H1 (cell line): ENCODE data around the gene WDR7. TPM values are rescaled to one million over a fixed set of nuclear protein-coding genes. Genes with fewer than 3 reads are reported as not detected.

Experiments used
- CTCF ChIA-PET: fragments of 300-600 bp; sonication (Branson Sonifier 250); formaldehyde crosslinking; loops from one replicate; lab custom pipeline; 2021; ENCODE audit not compliant: partially characterized antibody; lab: Charles Lee
- POLR2A ChIA-PET: fragments of 300-600 bp; sonication (Branson Sonifier 250); formaldehyde crosslinking; loops from one replicate; lab custom pipeline; 2021; ENCODE audit warnings: inconsistent platforms; ENCODE audit not compliant: partially characterized antibody; lab: Charles Lee
- DNase-seq, 2 experiments: peaks; one replicate each; pipeline versions ENCODE4 v3.0.0 to v3.0.0-alpha.2; 2010 to 2022; ENCODE audit warnings: low spot score in 2 of 2, low read depth in 1 of 2, mixed read lengths in 1 of 2
- FAIRE-seq: peaks from 2 replicates; lab custom pipeline; 2011; peaks lifted over from hg19 to GRCh38; lab: Jason Lieb, UNC
- H2AFZ ChIP-seq: 2 replicates; pipeline ENCODE4 v1.8.1; 2012; ENCODE audit warnings: low read length, inconsistent platforms
- H2AK5ac ChIP-seq: 2 replicates; pipeline ENCODE4 v1.6.1; 2013; ENCODE audit warnings: low read depth, low read length
- H2BK120ac ChIP-seq: replicated peaks from 2 replicates; pipeline ENCODE3; 2013; ENCODE audit warnings: low read depth, low read length, inconsistent platforms
- H2BK12ac ChIP-seq: 2 replicates; pipeline ENCODE4 v1.6.1; 2013; ENCODE audit warnings: low read depth, low read length
- H2BK15ac ChIP-seq: 2 replicates; pipeline ENCODE4 v1.6.1; 2013; ENCODE audit warnings: low read length
- H2BK20ac ChIP-seq: 2 replicates; pipeline ENCODE4 v1.6.1; 2013; ENCODE audit warnings: low read length
- H2BK5ac ChIP-seq: 2 replicates; pipeline ENCODE4 v1.6.1; 2013; ENCODE audit warnings: low read depth, low read length
- H3K14ac ChIP-seq: 2 replicates; pipeline ENCODE4 v1.6.1; 2013; ENCODE audit warnings: inconsistent platforms; ENCODE audit not compliant: insufficient read length
- H3K18ac ChIP-seq: 2 replicates; pipeline ENCODE4 v1.6.1; 2013; ENCODE audit warnings: low read length; ENCODE audit errors: extremely low read depth
- H3K23ac ChIP-seq: 2 replicates; pipeline ENCODE4 v1.6.1; 2013; ENCODE audit warnings: inconsistent platforms; ENCODE audit not compliant: insufficient read length
- H3K23me2 ChIP-seq: 2 replicates; pipeline ENCODE4 v1.6.1; 2013; ENCODE audit warnings: low read depth, low read length
- H3K27ac ChIP-seq: 2 replicates; pipeline ENCODE4 v1.6.1; 2011; ENCODE audit warnings: low read depth, low read length, inconsistent platforms
- H3K27me3 ChIP-seq, 4 experiments: replicated peaks in 1 of 4; 1 replicate in 1 of 4; 2 replicates in 3 of 4; pipeline versions ENCODE4 v1.6.1 to v1.8.1; 2011 to 2013; ENCODE audit warnings: low read length in 3 of 4, mild to moderate bottlenecking in 3 of 4, inconsistent platforms in 2 of 4, mixed read lengths in 2 of 4, moderate library complexity in 1 of 4; ENCODE audit not compliant: control insufficient read depth in 3 of 4, insufficient read depth in 3 of 4; ENCODE audit errors: extremely low read depth in 1 of 4
- H3K36me3 ChIP-seq, 4 experiments: 2 replicates each; pipeline versions ENCODE4 v1.6.1 to v1.8.1; 2011 to 2013; ENCODE audit warnings: mild to moderate bottlenecking in 4 of 4, low read length in 3 of 4, moderate library complexity in 2 of 4, control low read depth in 1 of 4, inconsistent platforms in 1 of 4; ENCODE audit not compliant: insufficient read depth in 4 of 4, control insufficient read depth in 2 of 4
- H3K4ac ChIP-seq: replicated peaks from 2 replicates; pipeline ENCODE3; 2013; ENCODE audit warnings: low read length, low read depth, mixed read lengths, inconsistent platforms; ENCODE audit not compliant: insufficient read length
- H3K4me1 ChIP-seq, 4 experiments: replicated peaks in 1 of 4; 1 replicate in 1 of 4; 2 replicates in 3 of 4; pipeline versions ENCODE4 v1.6.1 to v1.8.1; 2011 to 2013; ENCODE audit warnings: low read length in 3 of 4, inconsistent platforms in 2 of 4, mixed read lengths in 1 of 4; ENCODE audit not compliant: insufficient read depth in 4 of 4, control insufficient read depth in 3 of 4
- H3K4me2 ChIP-seq, 2 experiments: 2 replicates each; pipeline versions ENCODE4 v1.6.1 to v1.8.1; 2011 to 2013; ENCODE audit warnings: low read depth in 2 of 2, low read length in 2 of 2, control low read depth in 1 of 2, inconsistent platforms in 1 of 2, mild to moderate bottlenecking in 1 of 2; ENCODE audit not compliant: insufficient read depth in 1 of 2
- H3K4me3 ChIP-seq, 4 experiments: fragments of 200-600, 300-600 bp in 1 of 4; sonication (generic), shearing (Covaris generic), sonication (Bioruptor Twin) in 1 of 4; 2 replicates each; pipeline versions ENCODE4 v1.5.1 to v1.8.1; 2011 to 2016; ENCODE audit warnings: low read length in 4 of 4, low read depth in 3 of 4, control low read depth in 2 of 4, inconsistent platforms in 2 of 4, mild to moderate bottlenecking in 2 of 4, mixed read lengths in 1 of 4, moderate library complexity in 1 of 4; ENCODE audit not compliant: insufficient read depth in 2 of 4; ENCODE audit errors: extremely low read depth in 1 of 4
- H3K56ac ChIP-seq: replicated peaks from 2 replicates; pipeline ENCODE3; 2013; ENCODE audit warnings: low read depth, mild to moderate bottlenecking, mixed read lengths, low read length, inconsistent platforms; ENCODE audit not compliant: insufficient read length
- H3K79me1 ChIP-seq: 2 replicates; pipeline ENCODE4 v1.6.1; 2013; ENCODE audit warnings: low read depth, low read length, control low read depth
- H3K79me2 ChIP-seq, 2 experiments: 2 replicates each; pipeline versions ENCODE4 v1.6.1 to v1.8.1; 2012 to 2013; ENCODE audit warnings: low read length in 2 of 2, mild to moderate bottlenecking in 2 of 2, inconsistent platforms in 1 of 2; ENCODE audit not compliant: insufficient read depth in 2 of 2, control insufficient read depth in 1 of 2
- H3K9ac ChIP-seq, 4 experiments: replicated peaks in 1 of 4; 1 replicate in 1 of 4; 2 replicates in 3 of 4; pipeline versions ENCODE4 v1.6.1 to v1.8.1; 2011 to 2013; ENCODE audit warnings: low read depth in 3 of 4, low read length in 3 of 4, control low read depth in 2 of 4, mild to moderate bottlenecking in 2 of 4, moderate library complexity in 2 of 4, inconsistent platforms in 1 of 4; ENCODE audit errors: extremely low read depth in 1 of 4
- H3K9me3 ChIP-seq, 2 experiments: 2 replicates each; pipeline versions ENCODE4 v1.6.1 to v1.8.1; 2012 to 2013; ENCODE audit warnings: mild to moderate bottlenecking in 2 of 2, moderate library complexity in 2 of 2, control low read depth in 1 of 2, inconsistent platforms in 1 of 2, low read depth in 1 of 2, low read length in 1 of 2, mixed read lengths in 1 of 2; ENCODE audit not compliant: insufficient read depth in 2 of 2
- H4K20me1 ChIP-seq, 2 experiments: replicated peaks in 1 of 2; 2 replicates each; pipeline versions ENCODE3 to v1.8.1; 2011 to 2013; ENCODE audit warnings: inconsistent platforms in 2 of 2, low read length in 2 of 2, mild to moderate bottlenecking in 1 of 2; ENCODE audit not compliant: insufficient read depth in 2 of 2, control insufficient read depth in 1 of 2
- H4K5ac ChIP-seq: 2 replicates; pipeline ENCODE4 v1.6.1; 2013; ENCODE audit warnings: low read length, low read depth, mixed read lengths, inconsistent platforms; ENCODE audit not compliant: insufficient read length
- H4K8ac ChIP-seq: 2 replicates; pipeline ENCODE4 v1.8.0; 2013; ENCODE audit warnings: mild to moderate bottlenecking, moderate library complexity, low read length, inconsistent platforms; ENCODE audit not compliant: insufficient read depth; ENCODE audit errors: extremely low read depth
- H4K91ac ChIP-seq: replicated peaks from 2 replicates; pipeline ENCODE3; 2013; ENCODE audit warnings: low read length, mixed read lengths, inconsistent platforms; ENCODE audit not compliant: insufficient read length
- ASH2L ChIP-seq: fragments of 200-600, 300-600 bp; sonication (generic); IDR thresholded peaks from one replicate; pipeline ENCODE4 v1.7.1; 2017; ENCODE audit warnings: low read length
- CHD1 ChIP-seq: IDR thresholded peaks from 2 replicates; pipeline ENCODE4 v1.6.1; 2012; ENCODE audit warnings: low read depth, low read length, improper control_type of control experiment
- CREB1 ChIP-seq: IDR thresholded peaks from 2 replicates; pipeline ENCODE4 v1.6.1; 2012; ENCODE audit warnings: inconsistent platforms
- EZH2 ChIP-seq: fragments of 200-600 bp; sonication (generic); IDR thresholded peaks from 2 replicates; pipeline ENCODE4 v1.7.1; 2012; ENCODE audit warnings: low read depth, mild to moderate bottlenecking, moderate library complexity, low read length, inconsistent platforms; ENCODE audit not compliant: severe bottlenecking
- MAFK ChIP-seq: IDR thresholded peaks from 2 replicates; pipeline ENCODE4 v1.6.1; 2012; ENCODE audit warnings: low read depth, mild to moderate bottlenecking, improper control_type of control experiment, low read length
- NRF1 ChIP-seq: IDR thresholded peaks from 2 replicates; pipeline ENCODE4 v1.6.1; 2011; ENCODE audit warnings: mild to moderate bottlenecking, low read depth, low read length, improper control_type of control experiment
- SP1 ChIP-seq: IDR thresholded peaks from 2 replicates; pipeline ENCODE4 v1.6.1; 2011; ENCODE audit warnings: low read depth, low read length
- WGBS, 2 experiments: shearing (Covaris generic) in 1 of 2; methylation state at CpG; one replicate each; pipeline versions ENCODE4 v1.1.6 to v1.1.7; 2013 to 2015; ENCODE audit warnings: low lambda C conversion rate in 2 of 2, mixed read lengths in 2 of 2, inconsistent platforms in 1 of 2, low coverage in 1 of 2, missing lambda C conversion rate in 1 of 2; ENCODE audit not compliant: insufficient replicate concordance in 2 of 2, insufficient coverage in 1 of 2, insufficient read length in 1 of 2; ENCODE audit errors: extremely low coverage in 1 of 2, missing lambda C conversion rate in 1 of 2; 5-methylcytosine and 5-hydroxymethylcytosine counted together
- polyA plus RNA-seq, 7 experiments: library from polyadenylated mRNA; depleted of rRNA in 3 of 7; stranded (reverse) in 5 of 7; unstranded in 2 of 7; fragments of >200 nt in 5 of 7; fragments of 200-250 nt in 2 of 7; gene quantifications; 1 replicate in 5 of 7; 2 replicates in 1 of 7; 4 replicates in 1 of 7; pipeline versions ENCODE4 v1.2.1 to v1.2.3, GENCODE V29; 2011 to 2013; ENCODE audit warnings: missing spikeins in 2 of 7, mixed read lengths in 2 of 7
- total RNA-seq: library from RNA; stranded (reverse); fragmentation: NEBNext Ultra II Directional; extraction: Animal tissue kit (Norgen Biotek cat#: 25700); gene quantifications from 2 replicates; pipeline ENCODE4 v1.2.1, GENCODE V29; 2021

Gene WDR7
- total and polyA plus RNA-seq, 2 of the 8 experiments (the other 6 are each of a cell fraction or from before 2014, with no cell fraction given), result 5.5 to 15.2 TPM

DNA sequence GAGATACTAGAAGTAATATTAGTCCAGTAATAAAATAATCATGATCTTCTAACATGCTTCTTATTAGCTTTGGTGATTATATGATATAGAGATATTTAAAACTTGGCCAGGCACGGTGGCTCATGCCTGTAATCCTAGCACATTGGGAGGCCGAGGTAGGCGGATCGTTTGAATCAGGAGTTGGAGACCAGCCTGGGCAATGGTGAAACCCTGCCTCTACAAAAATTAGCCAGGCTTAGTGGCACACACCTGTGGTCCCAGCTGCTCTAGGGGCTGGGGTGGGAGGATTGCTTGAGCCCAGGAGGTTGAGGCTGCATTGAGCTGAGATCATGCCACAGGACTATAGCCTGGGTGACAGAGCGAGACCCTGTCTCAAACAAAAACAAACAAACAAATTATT is 87.0 kb downstream of the WDR7 start:
- POLR2A ChIA-PET, result no interaction called here
- Histone ChIP-seq H3K9ac (no peak overlapping the region), H2AFZ (no peak overlapping the region), H3K4me1 (no peaks in the 10 kb centered on the region), H3K27me3 (no peaks in the 10 kb centered on the region), H2BK20ac (no peak overlapping the region), H4K8ac (no peak overlapping the region), H4K20me1 (no peaks in the 10 kb centered on the region), H3K36me3 (no peaks in the 10 kb centered on the region), H3K4me2 (no peak overlapping the region), H2AK5ac (no peak overlapping the region), H3K23ac (no peak overlapping the region), H3K18ac (no peak overlapping the region), H3K56ac (no peak overlapping the region), H3K14ac (no peak overlapping the region), H3K9me3 (no peaks in the 10 kb centered on the region)
- DNase-seq (no peak), FAIRE-seq (no peak)
- WGBS, 2 experiments, result 88% methylated on average over 5 of the region's 5 CpGs; no CpG with 5 or more reads in 1 of the 2 experiments
- CTCF ChIA-PET, result interaction anchor here (1.0 kb wide), 1 partner anchor 258 kb away, joined by 3 read pairs; no protein-coding TSS in a partner anchor
- TF ChIP-seq CREB1 (no peak), MAFK (no peak), NRF1 (no peak), ASH2L (no peak), SP1 (no peak), CHD1 (no peak), EZH2 (no peak)
- TF ChIP-seq, all 59 proteins: peak for 0
- H3K4ac ChIP-seq, result no peak overlapping the region
- no peak overlapping the region for H3K4me3 ChIP-seq
- H2BK12ac ChIP-seq, result no peak overlapping the region
- H4K5ac ChIP-seq, result no peak overlapping the region
- H3K79me1 ChIP-seq, result no peaks in the 10 kb centered on the region
- no peak overlapping the region for H4K91ac ChIP-seq
- no peak overlapping the region for H3K27ac ChIP-seq
- no peak overlapping the region for H2BK120ac ChIP-seq
- H3K23me2 ChIP-seq, result no peaks in the 10 kb centered on the region
- H2BK5ac ChIP-seq, result no peak overlapping the region
- no peaks in the 10 kb centered on the region for H3K79me2 ChIP-seq
- no peak overlapping the region for H2BK15ac ChIP-seq
